Subcutaneous adipose tissue (tissue), 4 donors: Measurements from ENCODE around the gene HIPK2. TPM values are rescaled to one million over a fixed set of nuclear protein-coding genes. Genes with fewer than 3 reads are reported as not detected.

Source experiments
- total RNA-seq, 4 donors: library from RNA; depleted of rRNA; stranded (reverse); fragments of >200 nt; gene quantifications; one replicate each; pipeline ENCODE4 v1.1.0, GENCODE V29; 2016
- TF ChIP-seq, protein P1 (sequence below): fragments of 450-650 bp; IDR thresholded peaks from one replicate; pipeline ENCODE4 v1.5.1; 2016; ENCODE audit warnings: low read depth, mild to moderate bottlenecking, control low read depth, antibody characterized with exemption, moderate library complexity

The HIPK2 gene
- total RNA-seq, 4 donors from 2014 or later = 30.4 to 89.8 (median 60.9) TPM

DNA sequence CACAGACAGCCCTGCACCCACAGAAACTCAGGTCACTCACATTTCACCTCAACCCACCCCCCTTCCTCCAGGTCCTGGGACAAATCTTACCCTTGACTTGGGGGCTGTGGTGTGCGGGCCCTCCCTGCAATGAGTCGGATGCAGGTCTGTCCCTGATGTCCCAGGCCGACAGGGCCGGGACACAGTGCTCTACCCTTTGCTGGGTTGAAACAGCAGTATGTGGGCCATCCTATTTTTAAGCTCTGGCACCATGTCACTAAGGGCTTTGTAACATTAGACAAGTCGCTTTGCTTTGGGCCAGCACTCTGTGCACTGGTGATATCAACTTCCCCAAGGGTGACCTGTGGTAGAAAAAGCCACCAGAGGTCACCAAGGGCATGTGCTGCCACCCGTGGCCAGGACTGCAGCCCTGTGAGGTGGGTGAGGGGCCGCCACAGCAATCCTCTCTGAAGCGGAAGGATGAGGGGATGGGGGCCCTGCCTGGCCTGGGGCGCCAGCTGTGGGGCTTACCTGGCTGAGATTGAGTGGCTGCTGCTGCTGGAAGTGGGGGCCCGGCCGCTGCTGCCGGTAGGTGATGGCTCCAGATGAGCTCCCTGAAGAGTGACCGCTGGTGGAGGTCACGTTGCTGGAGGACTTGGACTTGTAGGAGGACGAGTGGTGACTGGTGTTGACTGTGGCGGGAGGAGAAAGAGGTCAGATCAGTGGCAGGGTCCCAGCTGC, 203.0 kb downstream of the HIPK2 start:
- TF ChIP-seq, protein P1, sequence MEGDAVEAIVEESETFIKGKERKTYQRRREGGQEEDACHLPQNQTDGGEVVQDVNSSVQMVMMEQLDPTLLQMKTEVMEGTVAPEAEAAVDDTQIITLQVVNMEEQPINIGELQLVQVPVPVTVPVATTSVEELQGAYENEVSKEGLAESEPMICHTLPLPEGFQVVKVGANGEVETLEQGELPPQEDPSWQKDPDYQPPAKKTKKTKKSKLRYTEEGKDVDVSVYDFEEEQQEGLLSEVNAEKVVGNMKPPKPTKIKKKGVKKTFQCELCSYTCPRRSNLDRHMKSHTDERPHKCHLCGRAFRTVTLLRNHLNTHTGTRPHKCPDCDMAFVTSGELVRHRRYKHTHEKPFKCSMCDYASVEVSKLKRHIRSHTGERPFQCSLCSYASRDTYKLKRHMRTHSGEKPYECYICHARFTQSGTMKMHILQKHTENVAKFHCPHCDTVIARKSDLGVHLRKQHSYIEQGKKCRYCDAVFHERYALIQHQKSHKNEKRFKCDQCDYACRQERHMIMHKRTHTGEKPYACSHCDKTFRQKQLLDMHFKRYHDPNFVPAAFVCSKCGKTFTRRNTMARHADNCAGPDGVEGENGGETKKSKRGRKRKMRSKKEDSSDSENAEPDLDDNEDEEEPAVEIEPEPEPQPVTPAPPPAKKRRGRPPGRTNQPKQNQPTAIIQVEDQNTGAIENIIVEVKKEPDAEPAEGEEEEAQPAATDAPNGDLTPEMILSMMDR = no peak

DNA sequence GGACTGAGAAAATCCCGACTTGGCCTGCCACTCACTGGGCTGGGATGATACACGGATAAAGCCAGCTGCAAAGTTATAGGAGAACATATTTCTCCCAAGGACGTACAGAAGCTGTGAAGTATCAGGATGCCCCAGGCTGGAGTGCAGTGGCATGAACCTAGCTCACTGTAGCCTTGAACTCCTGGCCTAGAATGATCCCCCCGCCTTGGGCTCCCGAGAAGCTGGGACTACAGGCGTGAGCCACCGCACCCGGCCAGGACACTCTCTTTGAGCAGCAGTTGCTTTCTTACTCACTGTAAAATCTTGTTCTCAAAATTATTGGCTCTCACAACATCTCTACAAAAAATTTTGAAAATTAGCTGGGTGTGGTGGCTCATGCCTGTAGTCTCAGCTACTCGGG, 203.9 kb downstream of the HIPK2 start:
- TF ChIP-seq, protein P1 = no peak

DNA sequence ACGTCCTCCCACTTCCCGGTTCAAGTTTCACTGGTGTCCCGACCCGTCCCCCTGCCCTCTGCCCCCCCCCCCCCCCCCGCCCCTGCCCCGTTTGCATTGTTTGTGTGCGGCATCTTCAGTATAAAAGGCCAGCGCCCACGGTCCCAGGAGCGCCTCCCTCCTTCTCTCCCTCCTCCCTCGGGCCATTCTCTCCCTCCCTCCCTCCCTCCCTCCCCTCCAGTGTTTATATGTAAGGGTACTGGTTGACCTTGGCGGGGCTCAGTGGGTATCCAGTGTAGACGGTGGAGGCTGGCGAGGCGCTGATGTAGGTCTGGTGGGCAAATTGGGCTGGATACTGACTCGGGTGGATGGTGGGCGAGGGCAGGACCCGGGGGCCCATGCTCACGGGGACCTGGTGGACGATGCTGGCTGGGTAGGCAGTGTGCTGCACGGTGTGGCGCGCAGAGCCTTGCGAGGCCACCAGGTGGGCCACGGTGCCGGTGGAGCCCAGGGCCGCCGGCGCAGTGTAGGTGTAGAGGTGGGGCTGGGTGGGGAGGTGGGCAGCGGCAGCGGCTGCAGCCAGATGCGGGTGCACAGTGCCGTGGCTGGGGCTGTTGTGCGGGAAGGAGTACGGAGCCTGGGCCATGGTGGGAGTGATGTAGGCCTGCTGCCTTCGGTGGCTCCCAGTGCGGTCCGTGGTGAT, 205.0 kb downstream of the HIPK2 start:
- TF ChIP-seq, protein P1 = no peak

DNA sequence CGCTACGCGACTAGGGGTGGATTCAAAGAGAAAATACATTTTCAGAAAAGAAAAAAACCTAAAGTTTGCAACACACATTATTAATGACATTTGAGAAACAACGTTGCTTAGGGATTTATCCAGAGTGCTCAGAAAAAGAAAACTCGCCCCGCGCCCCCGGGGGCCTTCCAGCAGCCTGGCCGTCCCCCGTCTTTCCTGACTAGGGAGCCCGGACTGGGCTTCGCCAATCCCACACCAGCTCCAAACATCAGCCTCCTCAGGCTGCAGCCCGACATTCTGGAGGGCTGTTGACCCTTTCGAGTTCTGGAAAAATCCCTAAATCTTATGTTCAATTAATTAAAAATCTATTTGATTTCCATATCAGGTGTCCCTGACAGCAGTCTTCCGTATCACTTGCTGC, 205.7 kb downstream of the HIPK2 start:
- TF ChIP-seq, protein P1 = no peak

DNA sequence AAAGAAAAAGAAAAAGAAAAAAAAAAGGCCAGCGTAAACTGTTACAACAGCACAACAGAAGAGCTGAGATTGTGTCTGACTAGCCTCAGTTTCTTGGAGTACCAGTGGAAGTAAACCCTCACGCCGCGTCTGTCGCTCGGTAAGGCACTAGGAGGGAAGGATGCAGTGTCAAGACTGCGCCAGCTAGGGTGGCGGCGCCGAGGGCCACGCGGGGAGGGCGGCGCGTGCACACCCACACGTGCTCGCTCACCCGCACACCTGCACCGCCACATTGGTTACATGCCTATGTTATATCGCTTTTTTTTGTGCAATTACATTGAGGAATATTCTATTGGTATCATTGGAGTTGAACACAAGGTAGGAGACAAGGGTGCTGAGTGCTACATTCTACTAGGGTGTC, 206.1 kb downstream of the HIPK2 start:
- TF ChIP-seq, protein P1 = no peak

DNA sequence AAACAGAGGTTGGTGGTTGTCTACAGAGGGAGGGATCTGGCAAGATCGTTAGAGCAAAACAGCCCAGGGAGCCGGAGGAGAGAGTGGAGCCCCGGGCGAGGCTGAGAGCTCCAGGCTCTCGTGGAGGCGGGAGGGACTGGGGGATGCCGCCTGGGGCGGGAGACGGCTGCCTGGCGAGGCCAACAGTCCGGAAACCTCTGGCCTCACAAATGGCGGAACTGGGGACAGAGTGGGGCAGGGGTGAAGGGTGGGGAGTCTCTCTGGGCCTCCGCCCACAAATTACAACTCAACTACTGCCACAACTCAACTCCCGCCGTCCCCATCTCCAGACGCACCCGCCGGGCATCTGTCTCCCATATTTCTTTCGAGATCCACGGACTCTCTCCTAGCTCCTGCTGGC, 206.6 kb downstream of the HIPK2 start:
- TF ChIP-seq, protein P1 = no peak

DNA sequence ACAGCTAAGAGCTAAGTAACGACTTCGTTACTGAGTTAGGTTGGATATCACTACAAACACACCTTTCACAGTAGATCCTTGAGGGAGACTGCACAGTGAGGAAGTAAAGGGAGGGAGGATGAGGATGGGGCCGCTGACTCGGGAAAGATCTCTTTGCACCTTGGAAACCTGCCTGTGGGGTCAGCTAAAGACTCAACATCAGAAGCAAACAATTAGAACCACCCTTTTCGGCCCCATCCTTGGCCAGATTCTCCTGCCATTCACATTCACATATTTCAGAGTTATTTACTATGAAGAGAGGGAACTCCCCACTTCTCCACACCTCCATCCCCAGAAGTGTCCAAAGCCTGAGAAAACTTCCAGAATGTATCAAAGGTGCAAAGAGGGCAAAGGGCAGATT, 207.2 kb downstream of the HIPK2 start:
- TF ChIP-seq, protein P1 = no peak
